IMR-90 (cell line): Measurements from ENCODE around the gene GRIA3.

Source experiments
- CEBPB ChIP-seq: IDR thresholded peaks from 2 replicates; pipeline ENCODE4 v1.6.1; 2012; ENCODE audit warnings: low read depth, low read length, improper control_type of control experiment
- CTCF ChIP-seq: conservative IDR thresholded peaks from 2 replicates; pipeline ENCODE4 v1.5.1; 2012; ENCODE audit warnings: mild to moderate bottlenecking, low read depth, low read length, improper control_type of control experiment
- FOS ChIP-seq: fragments of 150-350 bp; IDR thresholded peaks from 2 replicates; pipeline ENCODE4 v1.6.1; 2016; ENCODE audit warnings: low read depth, low read length
- POLR2A ChIP-seq: IDR thresholded peaks from 2 replicates; pipeline ENCODE4 v1.6.1; 2012; ENCODE audit warnings: mild to moderate bottlenecking, low read depth, low read length
- RAD21 ChIP-seq: IDR thresholded peaks from 2 replicates; pipeline ENCODE4 v1.6.1; 2012; ENCODE audit warnings: low read length, improper control_type of control experiment
- RCOR1 ChIP-seq: IDR thresholded peaks from 2 replicates; pipeline ENCODE4 v1.6.1; 2012; ENCODE audit warnings: mild to moderate bottlenecking, low read length, improper control_type of control experiment; ENCODE audit not compliant: insufficient replicate concordance
- RFX5 ChIP-seq: IDR thresholded peaks from 2 replicates; pipeline ENCODE4 v1.8.0; 2012; ENCODE audit warnings: low read depth, mild to moderate bottlenecking, low read length, moderate library complexity
- SMC3 ChIP-seq: fragments of 150-350 bp; IDR thresholded peaks from 2 replicates; pipeline ENCODE4 v1.6.1; 2016; ENCODE audit warnings: low read depth, mild to moderate bottlenecking, antibody characterized with exemption, low read length, moderate library complexity
- USF2 ChIP-seq: fragments of 150-350 bp; IDR thresholded peaks from 2 replicates; pipeline ENCODE4 v1.6.1; 2017; ENCODE audit warnings: mild to moderate bottlenecking, antibody characterized with exemption, low read length, low read depth
- TF ChIP-seq, protein P1 (sequence below): fragments of 150-350 bp; IDR thresholded peaks from 2 replicates; pipeline ENCODE4 v1.6.1; 2016; ENCODE audit warnings: low read depth, mild to moderate bottlenecking, low read length, moderate library complexity, borderline replicate concordance

DNA sequence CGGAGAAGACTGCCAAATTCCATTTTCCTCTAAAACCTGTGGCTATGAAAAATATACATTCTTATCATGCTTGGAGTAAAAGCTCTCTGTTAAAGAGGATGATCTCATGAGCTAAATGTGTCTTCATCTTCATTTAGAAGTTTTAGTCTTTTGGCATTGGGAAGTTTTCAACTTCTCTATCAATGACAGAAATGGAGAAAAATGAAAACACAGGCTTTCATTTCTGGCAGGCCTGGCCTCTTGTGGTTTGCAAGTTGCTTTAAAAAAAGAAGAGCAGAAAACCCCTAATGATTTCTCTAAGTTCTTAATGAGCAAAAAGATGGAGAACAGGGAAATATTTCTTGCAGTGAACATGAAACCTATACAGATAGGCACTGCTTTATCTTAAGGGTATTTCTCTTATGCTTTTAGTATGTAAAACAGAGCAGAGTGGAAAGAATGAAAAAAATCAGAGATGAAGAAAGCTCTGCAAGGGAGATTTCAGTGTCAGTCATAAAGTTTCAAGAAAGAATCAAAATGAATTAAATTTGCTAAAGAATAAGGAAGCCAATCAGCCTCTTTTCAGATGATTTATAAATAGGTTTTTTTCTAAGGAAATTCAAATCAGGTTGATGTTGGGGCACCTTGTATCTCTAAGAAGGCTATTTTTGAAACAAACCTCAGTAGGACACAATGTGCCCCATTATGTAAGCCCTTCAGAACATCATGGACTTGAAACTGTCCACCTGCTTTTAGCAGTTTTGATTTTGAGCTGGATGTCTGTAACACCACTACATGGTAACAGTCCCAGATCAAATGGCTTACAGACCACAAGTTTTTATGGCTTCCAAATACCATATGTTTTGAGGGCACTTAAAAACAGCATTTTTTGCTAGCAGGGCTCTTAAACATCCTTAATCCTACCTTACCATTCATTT is 225.0 kb downstream of the GRIA3 start:
- no peak for TF ChIP-seq USF2
- no peak for TF ChIP-seq POLR2A
- no peak for TF ChIP-seq CTCF
- no peak for TF ChIP-seq SMC3
- no peak for TF ChIP-seq RAD21
- TF ChIP-seq CEBPB, result no peak
- TF ChIP-seq RFX5, result no peak
- TF ChIP-seq FOS, result no peak
- TF ChIP-seq, protein P1, sequence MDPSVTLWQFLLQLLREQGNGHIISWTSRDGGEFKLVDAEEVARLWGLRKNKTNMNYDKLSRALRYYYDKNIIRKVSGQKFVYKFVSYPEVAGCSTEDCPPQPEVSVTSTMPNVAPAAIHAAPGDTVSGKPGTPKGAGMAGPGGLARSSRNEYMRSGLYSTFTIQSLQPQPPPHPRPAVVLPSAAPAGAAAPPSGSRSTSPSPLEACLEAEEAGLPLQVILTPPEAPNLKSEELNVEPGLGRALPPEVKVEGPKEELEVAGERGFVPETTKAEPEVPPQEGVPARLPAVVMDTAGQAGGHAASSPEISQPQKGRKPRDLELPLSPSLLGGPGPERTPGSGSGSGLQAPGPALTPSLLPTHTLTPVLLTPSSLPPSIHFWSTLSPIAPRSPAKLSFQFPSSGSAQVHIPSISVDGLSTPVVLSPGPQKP, result no peak
- TF ChIP-seq RCOR1, result no peak
